Measurements from ENCODE around the gene RHOBTB3. TPM values are rescaled to one million over a fixed set of nuclear protein-coding genes. Genes with fewer than 3 reads are reported as not detected.
"Not testable (repeated sequence)": the region's sequence is repeated elsewhere in the genome, so short reads cannot be mapped to it uniquely, and the experiment has no call there.

The RHOBTB3 gene
- total and polyA plus RNA-seq, 2 donors from 2014 or later, result 22.5 to 54.5 TPM

GRCh38 chr5:95808686-95809413, 77.7 kb downstream of the RHOBTB3 start:
- Histone ChIP-seq H3K4me3 (ENCODE audit: low read length in 3 of 3) (peak overlapping the region in 1 of 3 donors; percentile 3), H3K27ac (ENCODE audit: low read depth in 2 of 2, low read length in 2 of 2) (peak overlapping the region; percentile 61 to 71), H3K9ac (ENCODE audit: low read length in 3 of 3) (peak overlapping the region in 1 of 3 donors; percentile 47), H3K36me3 (ENCODE audit: control insufficient read depth in 2 of 3, insufficient read depth in 3 of 3, low read length in 3 of 3) (peaks cover 0 to 3% (median 0%) of the 10 kb centered on the region in 3 donors), H3K9me3 (ENCODE audit: control insufficient read depth in 2 of 3, insufficient read depth in 1 of 3, low read length in 3 of 3) (no peaks in the 10 kb centered on the region), H3K4me1 (ENCODE audit: control insufficient read depth in 2 of 3, insufficient read depth in 2 of 3, low read depth in 1 of 3, low read length in 3 of 3) (peaks cover 0 to 52% (median 33%) of the 10 kb centered on the region in 3 donors), H3K27me3 (ENCODE audit: control insufficient read depth, insufficient read depth, low read length) (no peaks in the 10 kb centered on the region)
- FAIRE-seq, result no peak
- intact Hi-C loops (cut with DNase I), result no loop called here
- TF ChIP-seq CTCF (IDR thresholded peaks at IDR 0.05; ENCODE audit: borderline replicate concordance, extremely low read depth, insufficient read depth), result no peak
- DNase-seq, result peak in 4 of 5 donors; percentile 31 to 90 (median 70)

- Histone ChIP-seq H3K4me1 (ENCODE audit: control insufficient read depth in 2 of 3, insufficient read depth in 2 of 3, low read depth in 1 of 3, low read length in 3 of 3) (peaks cover 0 to 51% (median 33%) of the 10 kb centered on the region in 3 donors), H3K36me3 (ENCODE audit: control insufficient read depth in 2 of 3, insufficient read depth in 3 of 3, low read length in 3 of 3) (peaks cover 0 to 6% (median 3%) of the 10 kb centered on the region in 3 donors), H3K4me3 (ENCODE audit: low read length in 3 of 3) (peak overlapping the region in 1 of 3 donors; percentile 3), H3K9ac (ENCODE audit: low read length in 3 of 3) (peak overlapping the region in 1 of 3 donors; percentile 47), H3K27ac (ENCODE audit: low read depth in 2 of 2, low read length in 2 of 2) (peak overlapping the region; percentile 61 to 71), H3K27me3 (ENCODE audit: control insufficient read depth, insufficient read depth, low read length) (no peaks in the 10 kb centered on the region), H3K9me3 (ENCODE audit: control insufficient read depth in 2 of 3, insufficient read depth in 1 of 3, low read length in 3 of 3) (no peaks in the 10 kb centered on the region)
- intact Hi-C loops (cut with DNase I), result no loop called here
- DNase-seq (no peak), FAIRE-seq (no peak)
- TF ChIP-seq CTCF (IDR thresholded peaks at IDR 0.05; ENCODE audit: borderline replicate concordance, extremely low read depth, insufficient read depth), result no peak
Measured at GRCh38 chr5:95809414-95809960, 78.4 kb downstream of the RHOBTB3 start.

GRCh38 chr5:95810305-95811125, 79.4 kb downstream of the RHOBTB3 start:
- Histone ChIP-seq H3K4me3 (ENCODE audit: low read length in 3 of 3) (no peak overlapping the region), H3K27ac (ENCODE audit: low read depth in 2 of 2, low read length in 2 of 2) (peak overlapping the region; percentile 71 to 72), H3K27me3 (ENCODE audit: control insufficient read depth, insufficient read depth, low read length) (no peaks in the 10 kb centered on the region), H3K4me1 (ENCODE audit: control insufficient read depth in 2 of 3, insufficient read depth in 2 of 3, low read depth in 1 of 3, low read length in 3 of 3) (peaks cover 0 to 40% (median 30%) of the 10 kb centered on the region in 3 donors), H3K9me3 (ENCODE audit: control insufficient read depth in 2 of 3, insufficient read depth in 1 of 3, low read length in 3 of 3) (no peaks in the 10 kb centered on the region), H3K9ac (ENCODE audit: low read length in 3 of 3) (peak overlapping the region in 1 of 3 donors; percentile 36), H3K36me3 (ENCODE audit: control insufficient read depth in 2 of 3, insufficient read depth in 3 of 3, low read length in 3 of 3) (peaks cover 0 to 12% (median 12%) of the 10 kb centered on the region in 3 donors)
- intact Hi-C loops (cut with DNase I), result no loop called here
- no peak for FAIRE-seq
- no peak for TF ChIP-seq CTCF (IDR thresholded peaks at IDR 0.05; ENCODE audit: borderline replicate concordance, extremely low read depth, insufficient read depth)
- no peak for DNase-seq

GRCh38 chr5:95811126-95811423, 79.9 kb downstream of the RHOBTB3 start:
- H3K27me3 ChIP-seq (ENCODE audit: control insufficient read depth, insufficient read depth, low read length); intact Hi-C loops (cut with DNase I); H3K9me3 ChIP-seq (ENCODE audit: control insufficient read depth in 2 of 3, insufficient read depth in 1 of 3, low read length in 3 of 3); DNase-seq; H3K27ac ChIP-seq (ENCODE audit: low read depth in 2 of 2, low read length in 2 of 2); H3K4me3 ChIP-seq (ENCODE audit: low read length in 3 of 3); FAIRE-seq; H3K9ac ChIP-seq (ENCODE audit: low read length in 3 of 3): not testable (repeated sequence)
- Histone ChIP-seq H3K4me1 (ENCODE audit: control insufficient read depth in 2 of 3, insufficient read depth in 2 of 3, low read depth in 1 of 3, low read length in 3 of 3) (peaks cover 0 to 39% (median 30%) of the 10 kb centered on the region in 3 donors), H3K36me3 (ENCODE audit: control insufficient read depth in 2 of 3, insufficient read depth in 3 of 3, low read length in 3 of 3) (peaks cover 0 to 18% (median 16%) of the 10 kb centered on the region in 3 donors)

- Histone ChIP-seq H3K27ac (ENCODE audit: low read depth in 2 of 2, low read length in 2 of 2) (peak overlapping the region; percentile 28 to 57), H3K36me3 (ENCODE audit: control insufficient read depth in 2 of 3, insufficient read depth in 3 of 3, low read length in 3 of 3) (peaks cover 0 to 23% (median 18%) of the 10 kb centered on the region in 3 donors), H3K4me1 (ENCODE audit: control insufficient read depth in 2 of 3, insufficient read depth in 2 of 3, low read depth in 1 of 3, low read length in 3 of 3) (peaks cover 0 to 39% (median 30%) of the 10 kb centered on the region in 3 donors)
- FAIRE-seq; DNase-seq; H3K9ac ChIP-seq (ENCODE audit: low read length in 3 of 3); H3K9me3 ChIP-seq (ENCODE audit: control insufficient read depth in 2 of 3, insufficient read depth in 1 of 3, low read length in 3 of 3); H3K4me3 ChIP-seq (ENCODE audit: low read length in 3 of 3); intact Hi-C loops (cut with DNase I); H3K27me3 ChIP-seq (ENCODE audit: control insufficient read depth, insufficient read depth, low read length): not testable (repeated sequence)
Measured at GRCh38 chr5:95811461-95812073, 80.4 kb downstream of the RHOBTB3 start.
